GM19239 (cell line): ENCODE measurements around the gene YWHAG.
"Not testable (repeated sequence)": the region's sequence is repeated elsewhere in the genome, so short reads cannot be mapped to it uniquely, and the experiment has no call there.

Source experiments
- DNase-seq: peaks from one replicate; pipeline ENCODE4 v3.0.0; 2011; ENCODE audit warnings: low spot score; ENCODE audit not compliant: insufficient read length
- FAIRE-seq: peaks from 2 replicates; lab custom pipeline; 2011; peaks lifted over from hg19 to GRCh38; lab: Jason Lieb, UNC

YWHAG gene

GRCh38 chr7:76381814-76382213 is 23.0 kb upstream of the YWHAG start:
- DNase-seq (no peak), FAIRE-seq (no peak)

GRCh38 chr7:76380623-76380966 is 21.8 kb upstream of the YWHAG start:
- DNase-seq = no peak
- no peak for FAIRE-seq

DNA sequence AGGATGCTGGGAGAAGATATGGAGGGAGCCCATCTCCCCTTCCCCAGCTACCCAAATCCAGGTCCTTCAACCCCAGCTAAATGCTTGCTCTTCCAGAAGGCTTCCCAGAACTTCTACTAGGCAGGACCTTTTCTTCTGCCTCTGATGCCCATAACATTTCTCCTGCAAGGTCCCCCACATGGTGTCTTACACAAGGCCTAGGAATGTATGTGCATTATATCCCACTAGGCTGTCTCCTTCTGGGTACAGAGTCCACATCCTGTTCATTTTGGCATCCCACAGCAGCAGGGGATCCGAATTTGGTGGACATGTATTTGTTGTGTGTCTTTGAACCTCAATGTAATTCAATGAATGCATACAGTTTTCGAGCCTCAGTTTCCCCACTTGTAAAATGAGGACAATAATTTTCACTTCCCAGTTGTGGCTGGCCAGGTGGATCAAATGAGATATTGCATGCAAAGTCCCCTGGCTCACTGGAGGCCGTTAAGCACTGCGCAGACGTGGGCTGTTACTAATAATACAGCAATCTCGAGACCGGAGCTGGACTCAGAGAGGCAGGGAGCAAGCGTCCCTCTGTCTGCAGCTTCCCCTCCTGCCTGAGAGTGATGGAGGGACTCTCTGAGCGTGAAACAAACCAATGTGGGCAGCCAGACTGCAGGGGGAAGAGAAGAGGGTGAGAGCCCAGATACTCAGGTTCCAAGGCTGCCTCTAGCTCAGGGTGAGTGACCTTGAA is 18.6 kb upstream of the YWHAG start:
- no peak for DNase-seq

DNA sequence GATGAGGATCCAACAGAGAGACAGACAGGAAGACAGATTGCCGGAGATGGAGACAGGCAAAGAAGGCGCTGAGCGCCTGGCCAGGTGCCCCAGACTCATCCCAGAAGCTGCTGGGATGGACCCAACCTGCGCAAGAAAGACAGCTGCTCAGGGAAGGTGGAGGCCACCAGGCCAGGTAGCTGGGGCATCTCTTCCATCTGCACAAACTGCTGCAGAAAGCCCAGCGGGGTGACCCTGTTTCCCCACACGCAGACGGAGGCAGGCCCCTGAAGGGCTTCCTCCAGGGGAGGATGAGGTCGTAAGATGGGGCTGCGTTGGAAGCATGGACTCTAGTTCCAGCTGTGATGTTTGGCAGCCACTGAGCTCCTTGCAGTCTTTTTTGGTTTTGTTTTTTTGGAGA is 16.5 kb upstream of the YWHAG start:
- FAIRE-seq = no peak
- DNase-seq = no peak

More for the DNA sequence above, 18.6 kb upstream of the YWHAG start:
- no peak for FAIRE-seq

GRCh38 chr7:76372984-76373833 is 14.4 kb upstream of the YWHAG start:
- FAIRE-seq = no peak
- DNase-seq = no peak

- no peak for FAIRE-seq
- no peak for DNase-seq
Observed at GRCh38 chr7:76371396-76371795, 12.6 kb upstream of the YWHAG start.

- FAIRE-seq = no peak
- no peak for DNase-seq
Observed at GRCh38 chr7:76369018-76369417, 10.2 kb upstream of the YWHAG start.

DNA sequence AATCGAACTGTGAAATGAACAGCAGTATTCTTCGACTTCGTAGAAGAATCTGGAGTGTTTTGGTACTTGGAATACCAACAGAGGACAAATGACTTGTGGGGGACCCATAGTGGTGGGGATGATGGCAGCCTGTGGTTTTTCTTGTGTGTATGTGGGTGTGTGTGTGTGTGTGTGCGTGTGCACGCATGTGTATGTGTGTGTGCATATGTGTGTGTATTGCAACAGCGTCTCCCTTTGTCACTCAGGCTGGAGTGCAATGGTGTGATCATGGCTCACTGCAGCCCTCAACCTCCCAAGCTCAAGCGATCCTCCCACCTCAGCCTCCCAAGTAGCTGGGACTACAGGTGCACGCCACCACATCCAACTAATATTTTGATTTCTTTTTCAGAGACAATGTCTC is 9.4 kb upstream of the YWHAG start:
- no peak for FAIRE-seq
- no peak for DNase-seq

DNA sequence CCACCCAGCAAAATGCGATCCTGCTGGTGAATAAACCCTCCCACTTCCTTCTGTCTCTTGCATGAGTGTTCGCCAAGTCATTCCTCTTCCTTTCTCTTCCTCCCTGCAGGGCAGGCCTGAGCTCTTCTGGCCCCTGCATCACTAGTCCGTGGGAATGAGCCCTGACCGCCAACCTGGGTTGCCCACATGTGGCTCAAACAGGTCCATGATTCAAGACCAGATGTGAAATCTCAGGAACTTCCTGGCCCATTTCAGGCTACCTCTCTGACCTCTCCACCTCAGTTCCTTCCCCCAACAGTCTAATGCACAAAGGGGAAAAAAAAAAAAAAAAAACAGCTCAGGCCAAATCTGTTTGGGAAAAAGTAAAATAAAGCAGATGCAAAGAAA is 5.4 kb upstream of the YWHAG start:
- no peak for FAIRE-seq
- DNase-seq = no peak

DNA sequence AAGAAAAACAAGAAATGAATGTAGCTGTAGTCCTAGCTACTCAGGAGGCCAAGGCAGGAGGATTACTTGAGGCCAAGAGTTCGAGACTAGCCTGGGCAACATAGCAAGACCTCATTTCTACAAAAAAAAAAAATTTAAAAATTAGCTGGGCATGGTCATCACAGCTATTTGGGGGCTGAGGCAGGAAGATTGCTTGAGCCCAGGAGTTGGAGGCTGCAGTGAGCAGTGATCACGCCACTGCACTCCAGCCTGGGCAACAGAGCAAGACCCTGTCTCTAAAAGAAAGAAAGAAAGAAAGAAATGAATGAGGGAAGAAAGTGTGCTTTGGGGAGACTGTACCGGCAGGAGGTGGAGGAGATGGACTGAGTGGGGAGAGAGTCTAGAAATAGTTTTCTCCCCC is 5.0 kb upstream of the YWHAG start:
- not testable (repeated sequence) for DNase-seq, FAIRE-seq

- FAIRE-seq (no peak), DNase-seq (no peak)
Observed at GRCh38 chr7:76359978-76360638, 1.3 kb upstream of the YWHAG start.

DNA sequence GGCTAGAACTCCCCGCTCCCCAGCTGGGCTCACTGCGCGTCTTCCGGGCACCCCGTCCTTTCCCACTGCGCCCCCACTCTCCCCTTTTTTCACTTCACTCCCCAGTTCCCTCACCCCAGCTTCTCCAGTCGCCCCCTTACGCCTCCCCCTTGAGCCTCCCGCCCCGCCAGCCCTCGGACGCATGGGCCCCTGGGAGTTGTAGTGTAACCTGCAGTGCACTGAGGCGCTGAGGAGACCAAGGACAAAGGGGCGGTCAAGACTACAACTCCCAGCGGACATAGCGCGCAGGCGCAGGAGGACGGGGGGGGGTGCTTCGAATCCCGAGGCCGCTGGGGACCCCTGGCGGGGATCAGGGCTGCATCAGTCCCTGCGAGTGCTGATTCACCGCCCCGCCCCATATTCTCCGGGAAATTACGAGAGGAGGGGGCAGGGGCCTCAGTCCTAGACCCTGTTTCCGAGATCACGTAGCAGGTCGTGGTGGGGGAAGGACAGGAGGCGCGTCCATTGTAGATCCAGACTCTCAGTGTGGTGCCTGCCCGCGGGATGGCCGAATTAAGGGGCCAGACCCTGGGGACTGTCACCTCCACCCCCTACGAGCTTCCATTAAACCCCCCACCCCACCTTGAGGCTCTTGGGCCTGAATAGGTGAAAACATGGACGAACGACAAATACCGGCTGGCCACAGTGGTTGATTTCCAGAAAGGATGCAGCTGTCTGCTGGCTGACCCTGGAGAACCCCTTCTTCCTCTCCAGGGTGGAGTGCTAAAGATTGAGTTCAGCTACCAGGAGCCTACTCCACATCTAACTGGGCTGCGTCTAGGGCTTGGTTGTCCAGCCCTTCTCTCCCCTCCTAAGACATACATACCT is 553 bp upstream of the YWHAG start:
- peak; percentile 83 for DNase-seq
- FAIRE-seq = peak; percentile 96

GRCh38 chr7:76358011-76358480 is 745 bp downstream of the YWHAG start:
- no peak for DNase-seq
- peak; percentile 80 for FAIRE-seq

DNA sequence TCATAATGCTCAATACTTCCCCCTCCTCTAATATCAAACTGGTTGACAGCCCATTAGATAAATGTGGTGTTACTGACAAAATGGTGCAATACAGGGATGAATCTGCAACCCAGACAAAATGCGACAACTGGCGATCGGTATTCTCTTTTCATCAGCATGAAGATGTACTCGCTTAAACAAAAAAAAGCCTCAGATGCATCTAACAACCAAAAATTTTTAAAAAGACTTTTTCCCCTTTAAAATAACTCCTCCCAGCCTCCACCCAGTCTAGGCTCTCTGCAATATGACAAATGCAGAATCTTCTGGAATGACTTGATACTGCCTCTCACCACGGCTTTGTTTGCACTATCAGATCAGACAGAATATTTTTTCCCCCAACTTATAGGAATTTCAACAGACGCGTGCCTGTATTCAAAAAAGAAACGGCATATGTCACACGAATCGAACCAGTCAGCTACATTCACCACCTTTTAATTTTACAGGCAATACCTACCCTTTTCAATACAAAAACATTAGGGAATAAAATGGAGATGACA is 1.2 kb downstream of the YWHAG start:
- DNase-seq (no peak), FAIRE-seq (peak; percentile 51)

- FAIRE-seq = peak; percentile 55
- no peak for DNase-seq
Observed at GRCh38 chr7:76356823-76357222, 2.0 kb downstream of the YWHAG start.

DNA sequence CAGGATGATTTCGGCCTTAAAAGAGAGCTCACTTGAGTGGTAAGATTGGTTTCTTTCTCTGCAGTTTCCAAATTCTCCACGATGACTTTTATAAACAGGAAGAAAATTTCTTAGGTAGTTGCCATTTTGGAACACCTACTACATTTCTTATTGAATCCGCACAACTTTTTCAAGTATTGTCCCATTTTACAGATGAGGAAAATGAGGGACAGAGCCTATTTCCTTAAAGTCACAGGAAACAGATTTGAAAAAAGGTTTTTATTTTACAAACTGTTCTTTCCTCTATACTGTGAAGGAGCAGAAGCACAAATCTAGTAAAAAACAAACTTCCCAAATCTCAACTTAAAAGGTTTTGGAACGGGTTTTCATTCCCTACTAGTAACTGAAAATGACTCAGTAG is 2.7 kb downstream of the YWHAG start:
- no peak for FAIRE-seq
- no peak for DNase-seq

GRCh38 chr7:76354981-76355730 is 3.6 kb downstream of the YWHAG start:
- no peak for DNase-seq
- FAIRE-seq = no peak

- no peak for DNase-seq
Observed at GRCh38 chr7:76354516-76354915, 4.3 kb downstream of the YWHAG start.

GRCh38 chr7:76353744-76354143 is 5.0 kb downstream of the YWHAG start:
- no peak for FAIRE-seq

More at GRCh38 chr7:76354516-76354915, 4.3 kb downstream of the YWHAG start:
- no peak for FAIRE-seq

More at GRCh38 chr7:76353744-76354143, 5.0 kb downstream of the YWHAG start:
- DNase-seq = no peak
